Parathyroid adenoma (tissue), 2 donors: Measurements from ENCODE around the gene DUSP16.
"Not testable (repeated sequence)": the region's sequence is repeated elsewhere in the genome, so short reads cannot be mapped to it uniquely, and the experiment has no call there.

Experiments used
- H2AFZ ChIP-seq: fragments of 300-600 bp; sonication (generic); one replicate; pipeline ENCODE4 v1.7.0; 2017; ENCODE audit warnings: antibody characterized with exemption, mild to moderate bottlenecking
- H3K27ac ChIP-seq: fragments of 300-600 bp; sonication (generic); one replicate; pipeline ENCODE4 v1.7.0; 2017
- H3K27me3 ChIP-seq: fragments of 300-600 bp; sonication (generic); one replicate; pipeline ENCODE4 v1.7.0; 2017; ENCODE audit warnings: low read length; ENCODE audit not compliant: control insufficient read depth, insufficient read depth
- H3K36me3 ChIP-seq: fragments of 300-600 bp; sonication (generic); one replicate; pipeline ENCODE4 v1.7.0; 2017; ENCODE audit warnings: low read length; ENCODE audit not compliant: control insufficient read depth, insufficient read depth
- H3K4me1 ChIP-seq: fragments of 300-600 bp; sonication (generic); one replicate; pipeline ENCODE4 v1.7.0; 2017; ENCODE audit warnings: control low read depth
- H3K4me2 ChIP-seq: fragments of 300-600 bp; sonication (generic); one replicate; pipeline ENCODE4 v1.7.0; 2017; ENCODE audit warnings: low read length
- H3K4me3 ChIP-seq: fragments of 300-600 bp; sonication (generic); one replicate; pipeline ENCODE4 v1.7.0; 2017; ENCODE audit warnings: low read depth, low read length
- H3K79me2 ChIP-seq: fragments of 300-600 bp; sonication (generic); one replicate; pipeline ENCODE4 v1.7.0; 2017; ENCODE audit warnings: control low read depth
- H3K9ac ChIP-seq: fragments of 300-600 bp; sonication (generic); one replicate; pipeline ENCODE4 v1.7.0; 2017; ENCODE audit warnings: mild to moderate bottlenecking
- H3K9me3 ChIP-seq: fragments of 300-600 bp; sonication (generic); one replicate; pipeline ENCODE4 v1.7.0; 2017; ENCODE audit warnings: low read length; ENCODE audit not compliant: control insufficient read depth
- TF ChIP-seq, protein P1 (sequence below): fragments of 300-600 bp; sonication (generic); IDR thresholded peaks from one replicate; pipeline ENCODE4 v1.7.0; 2017; ENCODE audit warnings: antibody characterized with exemption, mild to moderate bottlenecking
- donor health status: primary hyperparathyroidism.

The DUSP16 gene

DNA sequence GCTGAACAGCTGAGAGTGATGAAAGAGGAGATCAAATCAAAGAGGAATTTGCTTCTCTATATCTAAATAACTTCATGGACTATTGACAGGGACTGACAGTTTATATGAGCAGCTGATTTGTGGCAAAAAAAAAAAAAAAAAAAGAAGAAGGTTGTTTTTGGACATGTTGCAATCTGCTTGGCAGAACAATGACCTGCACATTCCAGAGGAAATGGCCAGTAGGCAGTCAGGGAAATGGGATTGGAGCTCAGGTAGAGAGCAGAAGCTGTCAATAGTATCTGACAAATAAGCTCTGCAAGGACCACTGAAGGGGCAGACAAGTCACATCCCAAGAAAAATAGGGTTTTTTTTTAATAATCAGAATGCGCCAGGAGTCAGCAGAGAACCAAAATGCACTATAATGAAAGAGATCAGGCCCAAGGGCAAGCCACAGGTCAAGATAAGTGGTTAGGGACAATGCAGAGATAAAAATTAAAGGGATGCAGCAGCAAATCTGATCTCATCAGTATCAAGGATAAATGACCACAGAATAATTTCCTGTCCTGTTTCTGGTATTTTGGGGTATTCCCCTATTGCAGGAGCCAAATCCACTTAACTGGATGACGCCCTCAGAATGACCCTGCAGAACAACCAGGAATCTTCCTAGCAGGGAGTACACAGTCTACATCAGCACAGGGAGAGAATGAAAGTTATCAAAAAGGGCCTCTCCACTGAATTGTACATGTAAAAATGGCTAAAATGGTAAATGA is 22.6 kb upstream of the DUSP16 start:
- Histone ChIP-seq H3K9ac (no peak overlapping the region), H3K36me3 (no peaks in the 10 kb centered on the region), H3K4me1 (peaks cover 5% of the 10 kb centered on the region), H3K79me2 (no peaks in the 10 kb centered on the region), H3K9me3 (no peaks in the 10 kb centered on the region), H3K4me3 (no peak overlapping the region), H3K27ac (no peak overlapping the region), H2AFZ (no peak overlapping the region), H3K4me2 (no peak overlapping the region), H3K27me3 (no peaks in the 10 kb centered on the region)
- TF ChIP-seq, protein P1, sequence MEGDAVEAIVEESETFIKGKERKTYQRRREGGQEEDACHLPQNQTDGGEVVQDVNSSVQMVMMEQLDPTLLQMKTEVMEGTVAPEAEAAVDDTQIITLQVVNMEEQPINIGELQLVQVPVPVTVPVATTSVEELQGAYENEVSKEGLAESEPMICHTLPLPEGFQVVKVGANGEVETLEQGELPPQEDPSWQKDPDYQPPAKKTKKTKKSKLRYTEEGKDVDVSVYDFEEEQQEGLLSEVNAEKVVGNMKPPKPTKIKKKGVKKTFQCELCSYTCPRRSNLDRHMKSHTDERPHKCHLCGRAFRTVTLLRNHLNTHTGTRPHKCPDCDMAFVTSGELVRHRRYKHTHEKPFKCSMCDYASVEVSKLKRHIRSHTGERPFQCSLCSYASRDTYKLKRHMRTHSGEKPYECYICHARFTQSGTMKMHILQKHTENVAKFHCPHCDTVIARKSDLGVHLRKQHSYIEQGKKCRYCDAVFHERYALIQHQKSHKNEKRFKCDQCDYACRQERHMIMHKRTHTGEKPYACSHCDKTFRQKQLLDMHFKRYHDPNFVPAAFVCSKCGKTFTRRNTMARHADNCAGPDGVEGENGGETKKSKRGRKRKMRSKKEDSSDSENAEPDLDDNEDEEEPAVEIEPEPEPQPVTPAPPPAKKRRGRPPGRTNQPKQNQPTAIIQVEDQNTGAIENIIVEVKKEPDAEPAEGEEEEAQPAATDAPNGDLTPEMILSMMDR = no peak

DNA sequence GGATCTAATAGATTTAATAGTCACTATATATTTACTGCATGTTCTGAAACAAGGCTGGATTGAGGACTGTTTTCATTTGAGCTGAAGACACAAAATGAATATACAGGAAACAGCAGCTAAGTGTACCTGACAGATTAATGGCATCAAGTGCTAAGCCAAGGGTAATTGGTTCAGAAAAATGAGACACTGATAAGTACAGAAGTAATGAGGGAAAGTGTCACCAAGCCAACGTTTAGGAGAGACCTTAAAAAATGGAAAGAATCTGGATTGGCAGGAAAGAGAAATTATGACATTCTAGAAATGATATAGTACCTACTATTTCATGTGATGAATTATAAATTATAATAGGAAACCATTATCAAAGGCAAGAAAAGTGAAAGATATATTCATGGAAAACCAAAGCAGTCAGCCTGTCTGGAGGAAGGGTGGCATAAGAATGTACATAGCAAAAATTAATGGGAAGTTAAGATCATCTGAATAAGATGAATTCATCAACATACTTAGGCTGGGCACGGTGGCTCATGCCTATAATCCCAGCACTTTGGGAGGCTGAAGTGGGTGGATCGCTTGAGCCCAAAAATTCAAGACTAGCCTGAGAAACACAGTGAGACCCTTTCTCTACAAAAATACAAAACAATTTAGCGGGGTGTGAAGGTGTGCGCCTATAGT is 21.0 kb upstream of the DUSP16 start:
- H3K9me3 ChIP-seq = no peaks in the 10 kb centered on the region

DNA sequence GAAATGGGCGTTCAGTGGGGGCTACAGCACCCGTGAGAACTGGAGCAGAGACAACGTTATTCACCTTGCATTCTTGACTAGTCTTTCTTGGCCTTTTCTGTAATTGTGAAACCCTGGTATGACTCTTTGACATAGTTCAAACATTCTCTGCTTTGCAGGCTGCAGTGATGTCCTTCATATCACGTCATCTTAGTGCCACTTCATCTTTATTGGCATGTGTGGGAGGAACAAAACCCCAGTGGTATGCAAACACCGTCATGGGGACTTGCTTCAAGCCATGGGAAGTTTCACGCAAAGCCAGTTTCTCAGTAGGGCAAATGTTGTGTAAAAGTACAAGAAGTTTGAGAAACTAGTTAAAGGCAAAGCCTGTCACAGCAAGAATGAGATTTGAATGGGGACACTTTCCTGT is 20.2 kb upstream of the DUSP16 start:
- H3K36me3 ChIP-seq = no peaks in the 10 kb centered on the region
- no peaks in the 10 kb centered on the region for H3K79me2 ChIP-seq
- H3K4me2 ChIP-seq = no peak overlapping the region
- TF ChIP-seq, protein P1 = no peak
- no peak overlapping the region for H2AFZ ChIP-seq
- no peak overlapping the region for H3K4me3 ChIP-seq
- H3K9ac ChIP-seq = no peak overlapping the region
- no peaks in the 10 kb centered on the region for H3K27me3 ChIP-seq
- H3K27ac ChIP-seq = no peak overlapping the region
- peaks cover 5% of the 10 kb centered on the region for H3K4me1 ChIP-seq
- H3K9me3 ChIP-seq = no peaks in the 10 kb centered on the region

More for the DNA sequence above, 21.0 kb upstream of the DUSP16 start:
- Histone ChIP-seq H2AFZ (no peak overlapping the region), H3K4me1 (peaks cover 5% of the 10 kb centered on the region), H3K4me3 (no peak overlapping the region), H3K36me3 (no peaks in the 10 kb centered on the region), H3K9ac (no peak overlapping the region), H3K27ac (no peak overlapping the region), H3K4me2 (no peak overlapping the region), H3K79me2 (no peaks in the 10 kb centered on the region), H3K27me3 (no peaks in the 10 kb centered on the region)
- TF ChIP-seq, protein P1 = no peak

DNA sequence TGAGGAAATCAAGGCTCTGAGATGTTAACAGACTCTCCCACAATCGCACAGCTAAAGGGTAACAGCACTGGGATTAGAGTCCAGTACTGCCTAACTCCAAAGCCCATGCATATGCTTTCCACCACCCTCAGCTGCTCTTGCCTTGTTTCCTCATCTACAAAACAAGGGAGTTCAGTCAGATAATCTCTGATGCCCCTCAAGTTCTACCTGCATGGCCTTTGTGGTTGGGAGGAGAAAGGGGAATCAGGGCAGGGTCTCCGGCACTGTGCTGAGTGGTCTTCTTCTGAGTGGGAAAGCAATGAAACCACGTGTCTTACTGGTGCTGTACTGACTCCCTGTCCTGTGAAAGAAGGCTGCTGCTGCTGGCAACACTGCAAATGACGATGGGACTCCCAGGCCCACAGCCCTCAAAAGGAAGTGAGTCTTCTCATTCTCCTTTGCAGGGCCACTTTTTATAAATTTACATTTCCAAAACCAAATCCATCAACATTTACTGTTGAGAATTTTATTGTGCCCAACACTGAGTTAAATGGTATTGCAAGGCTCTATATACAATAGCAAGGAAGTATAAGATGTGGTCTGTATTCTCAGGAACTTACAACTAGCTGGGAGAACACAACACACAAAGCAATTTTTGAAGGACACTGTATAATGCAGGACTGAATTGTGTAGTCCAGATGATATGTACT is 19.7 kb upstream of the DUSP16 start:
- Histone ChIP-seq H3K36me3 (no peaks in the 10 kb centered on the region), H3K9me3 (no peaks in the 10 kb centered on the region), H3K27ac (no peak overlapping the region), H2AFZ (no peak overlapping the region), H3K4me2 (no peak overlapping the region), H3K4me1 (peaks cover 5% of the 10 kb centered on the region), H3K27me3 (no peaks in the 10 kb centered on the region), H3K79me2 (no peaks in the 10 kb centered on the region), H3K4me3 (no peak overlapping the region), H3K9ac (no peak overlapping the region)
- TF ChIP-seq, protein P1 = no peak

DNA sequence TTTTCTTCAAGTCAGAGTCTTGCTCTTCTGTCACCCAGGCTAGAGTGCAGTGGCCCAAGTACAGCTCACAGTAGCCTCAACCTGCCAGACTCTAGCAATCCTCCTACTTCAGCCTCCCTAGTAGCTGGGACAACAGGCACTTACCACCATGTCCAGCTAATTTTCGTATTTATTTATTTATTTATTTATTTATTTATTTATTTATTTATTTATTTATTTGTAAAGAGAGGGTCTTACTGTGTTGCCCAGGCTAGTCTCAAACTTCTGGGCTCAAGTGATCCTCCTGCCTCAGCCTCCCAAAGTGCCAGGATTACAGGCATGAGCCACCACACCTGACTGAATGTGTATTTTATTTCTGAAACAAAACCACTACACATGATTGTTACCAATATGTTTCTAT is 18.1 kb upstream of the DUSP16 start:
- H3K27me3 ChIP-seq, H3K4me2 ChIP-seq, H3K36me3 ChIP-seq, H3K9me3 ChIP-seq, H3K4me1 ChIP-seq, H3K27ac ChIP-seq, H3K9ac ChIP-seq, H3K4me3 ChIP-seq, H3K79me2 ChIP-seq, H2AFZ ChIP-seq: not testable (repeated sequence)
